ENCODE data around the gene NDC1.
"Not testable (repeated sequence)": the region's sequence is repeated elsewhere in the genome, so short reads cannot be mapped to it uniquely, and the experiment has no call there.

NDC1 gene

GRCh38 chr1:53837924-53838653, at the start of gene NDC1:
TSS of gene NDC1 (minus strand) at chr1:53838296. CDS start at chr1:53838261, 35 bp downstream.
- DNase-seq: peak; percentile 97

GRCh38 chr1:53883600-53883999, 45.5 kb upstream of the NDC1 start:
- DNase-seq: not testable (repeated sequence)

GRCh38 chr1:53881853-53882252, 43.8 kb upstream of the NDC1 start:
- DNase-seq: not testable (repeated sequence)

- DNase-seq: peak; percentile 5
These were observed 40.5 kb upstream of the NDC1 start for GRCh38 chr1:53878492-53879105.

- not testable (repeated sequence) for DNase-seq
These were observed 37.1 kb upstream of the NDC1 start for GRCh38 chr1:53875150-53875549.

- no peak for DNase-seq
These were observed 33.8 kb upstream of the NDC1 start for GRCh38 chr1:53871773-53872484.

GRCh38 chr1:53871221-53871620, 33.1 kb upstream of the NDC1 start:
- DNase-seq: no peak

- DNase-seq: no peak
These were observed 31.5 kb upstream of the NDC1 start for GRCh38 chr1:53869454-53870117.

GRCh38 chr1:53868565-53868964, 30.5 kb upstream of the NDC1 start:
- DNase-seq: no peak

GRCh38 chr1:53862507-53862906, 24.4 kb upstream of the NDC1 start:
- no peak for DNase-seq

- DNase-seq: peak; percentile 29
These were observed 22.9 kb upstream of the NDC1 start for GRCh38 chr1:53860967-53861411.

GRCh38 chr1:53851571-53852285, 13.6 kb upstream of the NDC1 start:
- DNase-seq: no peak

- DNase-seq: no peak
These were observed 12.1 kb upstream of the NDC1 start for GRCh38 chr1:53850082-53850673.

GRCh38 chr1:53847980-53848379, 9.9 kb upstream of the NDC1 start:
- no peak for DNase-seq

- DNase-seq: no peak
These were observed 4.3 kb upstream of the NDC1 start for GRCh38 chr1:53842347-53842746.

- no peak for DNase-seq
These were observed 518 bp upstream of the NDC1 start for GRCh38 chr1:53838654-53838974.

GRCh38 chr1:53837646-53837923, 511 bp downstream of the NDC1 start:
- no peak for DNase-seq

- DNase-seq: no peak
These were observed 2.6 kb downstream of the NDC1 start for GRCh38 chr1:53835491-53835890.

GRCh38 chr1:53834776-53835175, 3.3 kb downstream of the NDC1 start:
- DNase-seq: no peak

- DNase-seq: no peak
These were observed 4.7 kb downstream of the NDC1 start for GRCh38 chr1:53833393-53833792.

GRCh38 chr1:53826367-53826766, 11.7 kb downstream of the NDC1 start:
- no peak for DNase-seq

- DNase-seq: no peak
These were observed 12.8 kb downstream of the NDC1 start for GRCh38 chr1:53825306-53825705.

GRCh38 chr1:53822931-53823330, 15.2 kb downstream of the NDC1 start:
- DNase-seq: no peak

All from DMS 273 treated with DMSO at 0.1 percent for 48 hours (cell line).